Measurements from ENCODE around the gene SLC16A3.
A peak's percentile ranks its signal among the peaks of the same experiment; 100 is the strongest.
"Not testable (repeated sequence)": the region's sequence is repeated elsewhere in the genome, so short reads cannot be mapped to it uniquely, and the experiment has no call there.

The SLC16A3 gene

GRCh38 chr17:82247856-82248671, 19.2 kb downstream of the SLC16A3 start:
- no peak for DNase-seq

- no peak for DNase-seq
Observed at GRCh38 chr17:82248815-82249674, 20.2 kb downstream of the SLC16A3 start.

- no peak for DNase-seq
Observed at GRCh38 chr17:82249896-82250581, 21.2 kb downstream of the SLC16A3 start.

DNA sequence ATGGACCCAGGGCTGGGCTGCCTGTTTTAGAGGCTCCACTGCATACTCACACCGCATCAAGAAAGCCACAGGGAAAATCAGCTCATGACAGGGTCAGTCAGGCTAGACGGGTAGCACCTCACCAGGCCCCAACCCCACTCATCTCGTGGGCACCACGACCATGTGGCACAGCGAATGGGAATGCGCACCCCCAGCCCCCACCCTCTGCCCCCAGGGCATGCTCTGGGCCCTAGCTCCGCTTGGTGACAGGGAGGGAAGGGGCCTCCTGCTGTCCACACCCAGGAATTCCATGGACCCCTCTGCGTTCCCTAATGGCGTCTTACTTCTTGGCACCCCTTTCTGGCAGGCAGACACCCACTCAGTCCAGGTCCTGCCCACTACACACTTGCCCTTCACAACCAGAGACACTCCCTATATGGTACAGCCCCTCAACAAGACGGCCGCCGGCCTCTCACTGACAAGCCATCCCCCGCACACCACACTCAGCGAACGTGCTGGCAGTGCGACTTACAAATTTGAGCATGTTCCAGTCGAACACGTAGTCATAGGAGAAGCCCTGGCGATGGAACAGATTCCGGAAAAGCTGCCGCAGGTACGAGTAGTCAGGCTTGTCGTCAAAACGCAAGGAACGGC, 22.1 kb downstream of the SLC16A3 start:
- DNase-seq: no peak

DNA sequence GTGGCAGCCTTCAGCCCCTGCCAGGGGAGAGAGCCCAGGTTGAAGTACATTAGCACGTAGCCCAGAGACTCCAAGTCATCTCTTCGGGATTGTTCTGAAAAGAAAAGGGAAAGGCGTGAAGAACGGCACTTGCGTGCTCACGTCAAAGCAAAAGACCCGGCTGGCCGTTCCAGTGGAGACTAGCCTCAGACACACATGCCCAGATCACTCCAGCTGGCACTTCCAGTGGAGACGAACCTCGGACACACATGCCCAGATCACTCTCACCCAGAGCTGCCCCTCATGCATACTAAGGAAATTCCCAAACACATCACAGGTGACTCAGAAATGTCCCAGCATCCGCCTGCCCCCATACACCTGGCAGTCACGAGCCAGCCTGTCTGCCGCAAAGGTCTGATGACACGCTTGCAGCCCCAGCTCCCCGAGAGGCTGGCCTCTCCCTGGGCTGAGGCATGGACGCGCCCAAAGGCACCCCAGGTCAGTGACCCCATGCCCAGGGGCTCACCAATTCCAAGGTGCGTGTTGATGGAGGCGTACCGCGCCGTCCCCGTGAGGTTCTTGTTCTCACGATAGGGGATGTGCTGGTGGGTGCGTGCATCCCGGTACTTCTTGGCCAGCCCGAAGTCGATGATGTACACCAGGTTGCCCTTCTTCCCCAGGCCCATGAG, 23.8 kb downstream of the SLC16A3 start:
- no peak for DNase-seq

- no peak for DNase-seq
Observed at GRCh38 chr17:82253179-82253544, 24.3 kb downstream of the SLC16A3 start.

DNA sequence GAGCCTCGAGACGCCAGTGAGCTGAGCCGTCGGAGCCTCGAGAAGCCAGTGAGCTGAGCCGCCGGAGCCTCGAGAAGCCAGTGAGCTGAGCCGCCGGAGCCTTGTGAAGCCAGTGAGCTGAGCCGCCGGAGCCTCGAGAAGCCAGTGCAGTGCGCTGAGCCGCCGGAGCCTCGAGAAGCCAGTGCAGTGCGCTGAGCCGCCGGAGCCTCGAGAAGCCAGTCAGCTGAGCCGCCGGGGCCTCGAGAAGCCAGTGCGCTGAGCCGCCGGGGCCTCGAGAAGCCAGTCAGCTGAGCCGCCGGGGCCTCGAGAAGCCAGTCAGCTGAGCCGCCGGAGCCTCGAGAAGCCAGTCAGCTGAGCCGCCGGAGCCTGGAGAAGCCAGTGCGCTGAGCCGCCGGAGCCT, 25.3 kb downstream of the SLC16A3 start:
- DNase-seq: not testable (repeated sequence)

DNA sequence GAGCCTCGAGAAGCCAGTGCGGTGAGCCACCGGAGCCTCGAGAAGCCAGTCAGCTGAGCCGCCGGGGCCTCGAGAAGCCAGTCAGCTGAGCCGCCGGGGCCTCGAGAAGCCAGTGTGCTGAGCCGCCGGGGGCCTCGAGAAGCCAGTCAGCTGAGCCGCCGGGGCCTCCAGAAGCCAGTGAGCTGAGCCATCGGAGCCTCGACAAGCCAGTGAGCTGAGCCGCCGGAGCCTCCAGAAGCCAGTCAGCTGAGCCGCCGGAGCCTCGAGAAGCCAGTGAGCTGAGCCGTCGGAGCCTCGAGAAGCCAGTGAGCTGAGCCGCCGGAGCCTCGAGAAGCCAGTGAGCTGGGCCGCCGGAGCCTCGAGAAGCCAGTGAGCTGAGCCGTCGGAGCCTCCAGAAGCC, 25.9 kb downstream of the SLC16A3 start:
- not testable (repeated sequence) for DNase-seq

DNA sequence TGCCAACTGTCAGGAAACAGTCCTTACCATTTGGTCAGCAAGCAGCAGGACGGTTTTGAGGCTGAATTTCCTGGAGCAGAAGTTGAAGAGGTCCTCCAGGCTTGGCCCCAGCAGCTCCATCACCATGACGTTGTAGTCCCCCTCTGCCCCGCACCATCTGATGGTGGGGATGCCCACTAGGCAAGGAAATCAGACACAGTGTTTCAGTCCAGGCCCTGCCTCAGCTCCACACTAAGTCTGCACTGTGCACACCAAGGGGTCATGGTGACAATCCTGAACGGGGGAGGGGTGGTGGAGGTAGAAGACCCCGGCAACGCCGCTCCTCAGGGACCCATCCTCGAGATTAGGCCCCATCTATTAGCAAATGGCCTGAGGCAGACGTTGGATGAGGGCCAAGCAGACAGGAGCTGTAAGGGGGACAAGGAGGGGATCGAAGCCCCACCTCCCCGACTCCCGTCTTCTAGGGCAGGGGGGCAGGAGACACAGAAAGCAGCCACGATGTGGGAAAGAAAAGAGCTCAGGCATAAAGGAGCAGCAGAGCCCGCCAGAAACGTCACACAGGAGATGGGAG, 26.6 kb downstream of the SLC16A3 start:
- DNase-seq: no peak

DNA sequence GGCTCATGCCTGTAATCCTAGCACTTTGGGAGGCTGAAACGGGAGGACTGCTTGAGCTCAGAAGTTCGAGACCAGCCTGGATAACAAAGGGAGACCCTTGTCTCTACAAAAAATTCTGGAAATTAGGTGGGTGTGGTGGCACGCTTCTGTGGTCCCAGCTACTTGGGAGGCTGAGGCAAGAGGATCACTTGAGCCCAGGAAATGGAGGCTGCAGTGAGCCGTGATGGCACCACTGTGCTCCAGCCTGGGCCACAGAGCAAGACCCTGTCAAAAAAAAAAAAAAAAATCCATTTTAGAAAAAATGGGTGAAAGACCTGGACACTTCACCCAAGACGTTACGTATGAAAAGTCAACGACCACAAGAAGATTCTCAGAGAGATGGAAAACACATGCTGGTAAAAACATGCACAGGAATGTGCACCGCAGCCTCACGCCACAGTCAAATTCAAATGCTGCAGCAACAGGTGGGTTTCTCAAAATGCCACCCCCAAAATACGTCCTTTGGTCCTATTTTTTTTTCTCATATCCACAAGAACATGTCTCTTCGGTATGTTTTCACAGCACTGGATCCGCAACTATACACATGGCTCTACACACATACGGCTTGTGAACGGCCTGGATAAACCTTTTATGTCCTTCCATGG, 27.5 kb downstream of the SLC16A3 start:
- DNase-seq: no peak

GRCh38 chr17:82257473-82257872, 28.6 kb downstream of the SLC16A3 start:
- no peak for DNase-seq

DNA sequence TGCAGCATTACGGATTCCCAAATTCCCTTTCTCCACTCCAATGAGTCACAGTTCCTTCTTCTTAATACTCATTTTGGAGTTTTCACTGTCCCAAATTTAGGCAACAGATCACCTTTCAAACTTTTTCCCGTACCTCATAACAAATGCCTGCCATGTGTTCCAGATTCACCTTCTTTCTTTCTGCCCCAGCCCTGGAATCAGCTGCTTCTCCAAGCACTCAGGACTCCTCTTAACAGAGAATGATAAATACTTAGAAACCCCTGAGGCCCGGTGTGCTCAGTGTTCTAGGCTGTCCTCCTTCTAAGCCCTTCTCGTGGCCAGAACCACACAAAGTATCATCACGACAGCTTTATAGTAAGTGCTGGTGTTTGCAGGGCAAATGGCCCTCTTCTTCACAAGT, 29.7 kb downstream of the SLC16A3 start:
- no peak for DNase-seq

- DNase-seq: not testable (repeated sequence)
Observed at GRCh38 chr17:82259972-82260961, 31.4 kb downstream of the SLC16A3 start.

GRCh38 chr17:82262344-82262743, 33.5 kb downstream of the SLC16A3 start:
- no peak for DNase-seq

- DNase-seq: no peak
Observed at GRCh38 chr17:82263641-82264040, 34.8 kb downstream of the SLC16A3 start.

DNA sequence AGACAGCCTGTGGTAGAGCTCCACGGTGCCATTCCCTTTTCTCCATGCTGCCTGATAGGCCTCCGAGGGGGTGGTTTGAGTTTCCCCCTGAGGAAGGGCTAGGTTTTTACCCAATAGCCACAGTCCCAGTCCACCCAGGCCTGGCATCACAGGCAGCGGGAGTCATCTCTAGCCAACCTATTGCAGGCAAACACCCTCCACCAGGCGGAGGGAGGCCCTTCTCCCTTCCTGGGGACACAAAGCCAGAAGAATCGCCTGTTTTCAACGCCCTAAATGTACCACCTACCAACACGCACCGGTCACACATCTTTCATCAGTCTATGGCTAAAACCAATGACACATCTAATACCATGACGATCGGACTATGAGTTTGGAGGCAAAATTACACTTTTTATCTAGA, 37.3 kb downstream of the SLC16A3 start:
- no peak for DNase-seq

GRCh38 chr17:82267575-82268379, 38.9 kb downstream of the SLC16A3 start:
- peak; percentile 71 for DNase-seq

- no peak for DNase-seq
Observed at GRCh38 chr17:82269138-82269881, 40.5 kb downstream of the SLC16A3 start.

All from RPMI8226 (cell line).